ENCODE data around the gene BCL2.

DNA sequence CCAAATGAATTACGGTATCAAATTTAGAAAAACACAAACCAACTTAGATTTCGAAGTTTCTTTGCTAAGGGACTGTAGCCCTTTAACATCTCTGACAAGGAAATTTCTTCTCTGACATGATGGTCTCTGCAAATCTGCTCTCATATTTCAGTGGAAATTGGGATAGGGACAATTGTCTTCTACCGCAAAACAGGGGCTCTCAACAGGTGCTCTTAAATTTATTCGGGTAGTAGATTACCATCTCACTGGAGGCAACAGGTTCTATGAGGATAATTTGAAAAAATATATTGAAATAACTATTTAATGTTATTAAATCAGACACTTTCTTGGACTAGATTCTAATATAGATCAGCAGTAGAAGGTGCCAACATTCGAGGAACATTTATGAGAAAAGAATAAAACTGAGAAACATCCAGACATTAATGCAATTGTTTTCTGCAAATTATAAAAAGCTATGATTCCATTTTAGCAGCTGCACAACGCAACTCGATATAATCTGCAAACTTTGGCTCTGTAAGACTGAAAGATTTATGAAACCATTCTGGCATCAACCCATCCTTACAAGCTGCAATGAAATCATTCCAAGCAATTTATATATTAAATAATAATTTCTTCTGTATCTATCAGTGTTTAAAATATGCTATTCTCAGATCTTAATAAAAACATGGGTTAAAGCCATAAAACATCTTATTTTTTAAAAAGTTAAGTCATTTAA is 10.0 kb upstream of the BCL2 start:
- TF ChIP-seq POLR2AphosphoS5 (IDR thresholded peaks at IDR 0.05; ENCODE audit: low read depth, low read length) (no peak), TAF1 (IDR thresholded peaks at IDR 0.05; ENCODE audit: borderline replicate concordance, low read depth, low read length) (no peak), POLR2A (IDR thresholded peaks at IDR 0.05; ENCODE audit: low read depth, low read length) (no peak)

All from GM12892 (cell line).